HCT116 (cell line): ENCODE measurements around the gene MEGF8.

Experiments
- CTCF ChIP-seq, 3 experiments: fragments of 200-600 bp in 1 of 3; sonication (generic) in 1 of 3; IDR thresholded peaks in 2 of 3; conservative IDR thresholded peaks in 1 of 3; 2 replicates each; pipeline ENCODE4 v1.5.1; 2012 to 2017; ENCODE audit warnings: low read depth in 2 of 3, low read length in 2 of 3, antibody characterized with exemption in 1 of 3, borderline replicate concordance in 1 of 3, control low read depth in 1 of 3, mild to moderate bottlenecking in 1 of 3, mixed read lengths in 1 of 3, mixed run types in 1 of 3, moderate library complexity in 1 of 3; ENCODE audit not compliant: insufficient read depth in 1 of 3
- EZH2 ChIP-seq: fragments of 200-600 bp; sonication (generic); IDR thresholded peaks from 2 replicates; pipeline ENCODE4 v1.6.1; 2017; ENCODE audit warnings: antibody characterized with exemption, mixed run types
- FOSL1 ChIP-seq: IDR thresholded peaks from 2 replicates; pipeline ENCODE4 v1.6.1; 2012; ENCODE audit warnings: low read depth
- MAX ChIP-seq: IDR thresholded peaks from 2 replicates; pipeline ENCODE4 v1.6.1; 2012
- POLR2A ChIP-seq: IDR thresholded peaks from 2 replicates; pipeline ENCODE4 v1.7.0; 2011; ENCODE audit warnings: borderline replicate concordance; ENCODE audit not compliant: insufficient read depth, insufficient read length; ENCODE audit errors: extremely low read depth
- POLR2AphosphoS5 ChIP-seq: IDR thresholded peaks from 2 replicates; pipeline ENCODE4 v1.6.1; 2011; ENCODE audit warnings: mild to moderate bottlenecking, low read depth, low read length, moderate library complexity

GRCh38 chr19:42369433-42370067 lies 44.1 kb downstream of the MEGF8 start:
- no peak for TF ChIP-seq MAX
- no peak for TF ChIP-seq CTCF (IDR thresholded peaks at IDR 0.05 in 2 of 3, conservative IDR thresholded peaks at IDR 0.05 in 1 of 3; ENCODE audit: borderline replicate concordance in 1 of 3, insufficient read depth in 1 of 3, low read depth in 2 of 3, low read length in 2 of 3)
- TF ChIP-seq EZH2 = no peak
- no peak for TF ChIP-seq POLR2AphosphoS5
- TF ChIP-seq POLR2A = no peak
- no peak for TF ChIP-seq FOSL1
